Measurements from ENCODE around the gene MYO5A. TPM values are rescaled to one million over a fixed set of nuclear protein-coding genes. Genes with fewer than 3 reads are reported as not detected.

Gene MYO5A
- total RNA-seq, 1 experiment from 2014 or later = 21.8 TPM

- H3K79me2 ChIP-seq (ENCODE audit: insufficient read depth, low read length) = no peaks in the 10 kb centered on the region
- H3K9me3 Mint-ChIP-seq = no peaks in the 10 kb centered on the region
- H4K8ac ChIP-seq (replicated peaks; ENCODE audit: insufficient read length, low read depth, low read length) = no peak overlapping the region
- no peak overlapping the region for H2BK20ac ChIP-seq (ENCODE audit: low read depth, low read length, poor library complexity, severe bottlenecking)
- no peak overlapping the region for H3K56ac ChIP-seq (ENCODE audit: insufficient read length, low read depth, low read length)
- no peaks in the 10 kb centered on the region for H3K27me3 ChIP-seq (ENCODE audit: insufficient read depth, low read length)
- no peaks in the 10 kb centered on the region for H3K4me1 Mint-ChIP-seq
- H3K4ac ChIP-seq (ENCODE audit: low read depth, low read length) = no peak overlapping the region
- no peak overlapping the region for H3K27ac ChIP-seq (ENCODE audit: insufficient read length, low read depth, low read length)
- no peak overlapping the region for H4K91ac ChIP-seq (ENCODE audit: insufficient read length, low read depth, low read length)
- TF ChIP-seq CTCF (conservative IDR thresholded peaks at IDR 0.05) = no peak
- no peak overlapping the region for H3K9ac ChIP-seq (ENCODE audit: extremely low read depth, insufficient read length, low read length)
- H4K5ac ChIP-seq (ENCODE audit: insufficient read length, low read depth, low read length) = no peak overlapping the region
- H3K14ac ChIP-seq (ENCODE audit: insufficient read depth, low read length) = no peak overlapping the region
- no peak overlapping the region for H2BK120ac ChIP-seq (ENCODE audit: low read depth, low read length, poor library complexity, severe bottlenecking)
- H2AFZ ChIP-seq (ENCODE audit: low read length) = no peak overlapping the region
- H2BK12ac ChIP-seq (ENCODE audit: insufficient read length, low read depth, low read length) = no peak overlapping the region
- no peak overlapping the region for H3T11ph ChIP-seq (ENCODE audit: low read length)
- no peaks in the 10 kb centered on the region for H3K4me1 ChIP-seq (ENCODE audit: insufficient read depth, low read length)
- H3K23me2 ChIP-seq (ENCODE audit: insufficient read length, low read depth, low read length, poor library complexity, severe bottlenecking) = no peaks in the 10 kb centered on the region
- H2AK5ac ChIP-seq (ENCODE audit: insufficient read length, low read length) = no peak overlapping the region
- no peak overlapping the region for H3K4me3 Mint-ChIP-seq
- no peaks in the 10 kb centered on the region for H3K9me3 ChIP-seq (ENCODE audit: control insufficient read depth, low read depth, low read length)
- no peak overlapping the region for H3K4me2 ChIP-seq (ENCODE audit: insufficient read depth, insufficient read length, low read length)
- H3K23ac ChIP-seq (ENCODE audit: insufficient read length, low read depth, low read length) = no peak overlapping the region
- WGBS (ENCODE audit: extremely low coverage, insufficient read length, low lambda C conversion rate) = no CpG with 5 or more reads among the region's 1 CpG
- no peaks in the 10 kb centered on the region for H3K79me1 ChIP-seq (ENCODE audit: insufficient read depth, low read depth, low read length, poor library complexity, severe bottlenecking)
- peaks cover 2 to 14% (median 12%) of the 10 kb centered on the region in 3 experiments; a peak in 6 of 7 replicates for H3K36me3 Mint-ChIP-seq (ENCODE audit: insufficient read depth in 1 of 3, low read depth in 3 of 3)
- no peak overlapping the region for H2BK15ac ChIP-seq (ENCODE audit: low read depth, low read length)
- H4K20me1 ChIP-seq (ENCODE audit: control insufficient read depth, insufficient read depth, insufficient read length) = no peaks in the 10 kb centered on the region
- no peak overlapping the region for H2BK5ac ChIP-seq (ENCODE audit: insufficient read length, low read length)
- H3K18ac ChIP-seq (ENCODE audit: insufficient read length, low read depth, low read length) = no peak overlapping the region
- H3K27me3 Mint-ChIP-seq (ENCODE audit: low read depth) = no peaks in the 10 kb centered on the region; the same call in 1 of the 2 replicates
- DNase-seq = no peak
- H3K27ac Mint-ChIP-seq = no peak overlapping the region; a peak in 1 of 7 replicates
Measured at GRCh38 chr15:52324109-52324508, 204.6 kb downstream of the MYO5A start.
